Sigmoid colon (tissue), 7 donors: ENCODE results near the gene C22orf39. TPM values are rescaled to one million over a fixed set of nuclear protein-coding genes. Genes with fewer than 3 reads are reported as not detected.
A peak's percentile ranks its signal among the peaks of the same experiment; 100 is the strongest.

ENCODE experiments used
- DNase-seq: peaks from one replicate; pipeline ENCODE4 v3.0.0-alpha.2; 2019
- H3K27ac ChIP-seq, 4 donors: fragments of 200-600 bp; sonication (generic); one replicate each; pipeline ENCODE4 v1.5.1; 2016 to 2019; ENCODE audit warnings: mild to moderate bottlenecking in 1 of 4
- H3K27me3 ChIP-seq, 3 donors: fragments of 200-600 bp; sonication (generic); one replicate each; pipeline ENCODE4 v1.5.1; 2019; ENCODE audit warnings: mild to moderate bottlenecking in 1 of 3
- H3K36me3 ChIP-seq, 4 donors: fragments of 200-600 bp; sonication (generic); one replicate each; pipeline ENCODE4 v1.5.1; 2016 to 2019
- H3K4me1 ChIP-seq, 4 donors: fragments of 200-600 bp; sonication (generic); one replicate each; pipeline ENCODE4 v1.5.1; 2017 to 2019
- H3K4me3 ChIP-seq, 4 donors: fragments of 200-600 bp; sonication (generic); one replicate each; pipeline ENCODE4 v1.5.1; 2017 to 2019; ENCODE audit warnings: mild to moderate bottlenecking in 2 of 4, moderate library complexity in 1 of 4
- H3K9me3 ChIP-seq, 4 donors: fragments of 200-600 bp in 3 of 4; sonication (generic) in 3 of 4; one replicate each; pipeline versions ENCODE4 v1.5.1 to v1.6.1; 2013 to 2019
- EP300 ChIP-seq, 4 donors: sonication (generic); formaldehyde crosslinking; IDR thresholded peaks; one replicate each; pipeline ENCODE4 v1.6.1; 2017; ENCODE audit warnings: antibody characterized with exemption in 4 of 4
- POLR2A ChIP-seq, 2 donors: fragments of 450-650 bp; IDR thresholded peaks; one replicate each; pipeline ENCODE4 v1.6.1; 2016; ENCODE audit warnings: antibody characterized with exemption in 2 of 2, mild to moderate bottlenecking in 2 of 2, moderate library complexity in 2 of 2
- POLR2AphosphoS5 ChIP-seq, 4 donors: sonication (generic); formaldehyde crosslinking; IDR thresholded peaks; one replicate each; pipeline ENCODE4 v1.6.1; 2017; ENCODE audit warnings: antibody characterized with exemption in 4 of 4
- WGBS, 2 donors: extraction: QIAGEN DNeasy Blood & Tissue Kit; methylation state at CpG; one replicate each; pipeline ENCODE4 v1.1.7; 2013; 5-methylcytosine and 5-hydroxymethylcytosine counted together
- intact Hi-C: fragments of 100-400 bp; cut with DNase I; formaldehyde crosslinking; loops from one replicate; pipeline ENCODE4 v1.15.1; 2023
- polyA plus RNA-seq, 3 donors: library from polyadenylated mRNA; stranded (reverse); fragments of 200-250 nt; gene quantifications; one replicate each; pipeline ENCODE4 v1.2.3, GENCODE V29; 2013
- total RNA-seq, 4 donors: library from RNA; depleted of rRNA; stranded (reverse); fragments of >200 nt; gene quantifications; one replicate each; pipeline ENCODE4 v1.1.0, GENCODE V29; 2016
- TF ChIP-seq, protein P1 (sequence below), 4 experiments: fragments of 450-650 bp in 3 of 4; fragments of 200-600 bp in 1 of 4; IDR thresholded peaks; one replicate each; pipeline ENCODE4 v1.5.1; 2016 to 2019; ENCODE audit warnings: antibody characterized with exemption in 4 of 4, mild to moderate bottlenecking in 3 of 4, moderate library complexity in 2 of 4
- donor health status: healthy with polysubstance abuse.
- donor health status: Bipolar disorder and iron deficiency.
- donor health status: healthy.

Gene C22orf39
- total and polyA plus RNA-seq, 7 donors, result 25.2 to 135 (median 88.1) TPM

DNA sequence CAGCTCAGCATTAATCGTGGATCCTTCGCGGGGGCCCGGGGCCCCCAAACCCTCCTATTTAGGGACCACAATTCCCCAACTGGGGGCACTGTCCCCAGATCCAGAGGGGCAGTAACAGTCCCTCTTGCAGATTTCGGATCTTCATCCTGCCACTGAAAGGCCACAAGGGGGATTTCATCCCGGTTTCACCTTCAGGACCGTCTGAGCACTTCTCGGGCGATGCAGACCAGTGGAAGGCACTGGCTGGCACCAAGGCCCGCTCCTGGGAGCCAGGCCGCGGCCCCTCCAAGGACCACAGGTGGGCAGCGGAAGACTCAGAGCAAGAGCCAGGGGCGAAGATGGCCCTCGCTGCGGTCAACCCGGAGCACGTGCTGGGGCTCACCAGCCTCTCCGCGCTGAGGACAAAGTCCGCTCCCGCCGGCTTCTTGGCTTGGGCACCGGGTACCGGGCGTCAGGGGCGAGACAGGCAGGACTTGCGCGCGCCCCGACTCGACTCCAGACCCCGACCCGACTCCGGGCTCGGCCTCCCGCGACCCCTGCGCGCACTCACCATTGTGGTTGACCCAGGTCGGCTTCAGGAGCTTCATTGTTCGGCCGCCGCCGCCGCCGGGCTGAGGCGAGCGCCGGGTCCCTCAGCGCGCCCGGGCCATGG lies 16.5 kb downstream of the C22orf39 start:
- Histone ChIP-seq H3K36me3 (peaks cover 0 to 18% (median 9%) of the 10 kb centered on the region in 4 donors), H3K4me1 (peaks cover 0 to 30% (median 29%) of the 10 kb centered on the region in 4 donors), H3K9me3 (no peaks in the 10 kb centered on the region), H3K27me3 (no peaks in the 10 kb centered on the region), H3K4me3 (peak overlapping the region; percentile 85 to 93 (median 90)), H3K27ac (peak overlapping the region; percentile 64 to 98 (median 93))
- 0 to 1% methylated on average over 53 of the region's 53 CpGs for whole genome bisulfite sequencing, 2 donors
- no peak for DNase-seq
- TF ChIP-seq, protein P1, sequence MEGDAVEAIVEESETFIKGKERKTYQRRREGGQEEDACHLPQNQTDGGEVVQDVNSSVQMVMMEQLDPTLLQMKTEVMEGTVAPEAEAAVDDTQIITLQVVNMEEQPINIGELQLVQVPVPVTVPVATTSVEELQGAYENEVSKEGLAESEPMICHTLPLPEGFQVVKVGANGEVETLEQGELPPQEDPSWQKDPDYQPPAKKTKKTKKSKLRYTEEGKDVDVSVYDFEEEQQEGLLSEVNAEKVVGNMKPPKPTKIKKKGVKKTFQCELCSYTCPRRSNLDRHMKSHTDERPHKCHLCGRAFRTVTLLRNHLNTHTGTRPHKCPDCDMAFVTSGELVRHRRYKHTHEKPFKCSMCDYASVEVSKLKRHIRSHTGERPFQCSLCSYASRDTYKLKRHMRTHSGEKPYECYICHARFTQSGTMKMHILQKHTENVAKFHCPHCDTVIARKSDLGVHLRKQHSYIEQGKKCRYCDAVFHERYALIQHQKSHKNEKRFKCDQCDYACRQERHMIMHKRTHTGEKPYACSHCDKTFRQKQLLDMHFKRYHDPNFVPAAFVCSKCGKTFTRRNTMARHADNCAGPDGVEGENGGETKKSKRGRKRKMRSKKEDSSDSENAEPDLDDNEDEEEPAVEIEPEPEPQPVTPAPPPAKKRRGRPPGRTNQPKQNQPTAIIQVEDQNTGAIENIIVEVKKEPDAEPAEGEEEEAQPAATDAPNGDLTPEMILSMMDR (IDR thresholded peaks at IDR 0.05), result no peak
- no peak for TF ChIP-seq EP300 (IDR thresholded peaks at IDR 0.05)
- no peak for TF ChIP-seq POLR2AphosphoS5 (IDR thresholded peaks at IDR 0.05)
- TF ChIP-seq POLR2A (IDR thresholded peaks at IDR 0.05), result no peak
- intact Hi-C loops, result loop anchor here (5.0 to 10.0 kb wide), 2 partner anchors 136 to 254 kb away; partner anchors contain the start of genes CLTCL1 and SLC25A1

- intact Hi-C loops, result loop anchor here (5.0 to 10.0 kb wide), 2 partner anchors 135 to 253 kb away; partner anchors contain the start of genes CLTCL1 and SLC25A1
- no peaks in the 10 kb centered on the region for H3K27me3 ChIP-seq
- H3K4me1 ChIP-seq, result peaks cover 0 to 30% (median 29%) of the 10 kb centered on the region in 4 donors
- no peak for DNase-seq
- peak overlapping the region; percentile 64 to 98 (median 93) for H3K27ac ChIP-seq
- no peaks in the 10 kb centered on the region for H3K9me3 ChIP-seq
- WGBS, 2 donors, result 5 to 9% methylated on average over 12 of the region's 12 CpGs
- peaks cover 0 to 10% (median 3%) of the 10 kb centered on the region in 4 donors for H3K36me3 ChIP-seq
- H3K4me3 ChIP-seq, result peak overlapping the region; percentile 85 to 93 (median 90)
- TF ChIP-seq, protein P1 (IDR thresholded peaks at IDR 0.05), result no peak
- TF ChIP-seq POLR2A (IDR thresholded peaks at IDR 0.05) (no peak), EP300 (IDR thresholded peaks at IDR 0.05) (no peak)
Measured at GRCh38 chr22:19429950-19430889, 17.3 kb downstream of the C22orf39 start.

DNA sequence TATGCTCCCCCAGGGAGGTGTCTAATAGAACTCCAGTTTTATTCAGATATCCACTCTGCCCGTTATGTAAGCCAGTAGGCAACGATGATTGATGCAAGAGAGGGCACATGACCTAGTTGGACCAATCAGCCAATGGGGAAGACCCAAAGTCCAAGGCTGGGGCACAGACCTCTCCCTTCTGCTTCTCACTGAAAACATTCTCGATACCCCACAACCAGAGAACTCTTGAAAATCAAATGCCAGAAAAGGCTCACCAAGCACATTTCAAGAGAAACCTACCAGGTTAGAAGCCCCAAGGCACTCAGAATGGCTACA lies 23.4 kb downstream of the C22orf39 start:
- Histone ChIP-seq H3K4me3 (no peak overlapping the region), H3K9me3 (no peaks in the 10 kb centered on the region), H3K27ac (no peak overlapping the region), H3K36me3 (peaks cover 0 to 4% (median 0%) of the 10 kb centered on the region in 4 donors), H3K4me1 (peaks cover 0 to 16% (median 3%) of the 10 kb centered on the region in 4 donors), H3K27me3 (no peaks in the 10 kb centered on the region)
- intact Hi-C loops, result no loop called here
- DNase-seq, result no peak
- 88 to 90% methylated on average over 3 of the region's 3 CpGs for WGBS, 2 donors
- TF ChIP-seq, protein P1 (IDR thresholded peaks at IDR 0.05), result no peak
- TF ChIP-seq POLR2A (IDR thresholded peaks at IDR 0.05) (no peak), EP300 (IDR thresholded peaks at IDR 0.05) (no peak), POLR2AphosphoS5 (IDR thresholded peaks at IDR 0.05) (no peak)

DNA sequence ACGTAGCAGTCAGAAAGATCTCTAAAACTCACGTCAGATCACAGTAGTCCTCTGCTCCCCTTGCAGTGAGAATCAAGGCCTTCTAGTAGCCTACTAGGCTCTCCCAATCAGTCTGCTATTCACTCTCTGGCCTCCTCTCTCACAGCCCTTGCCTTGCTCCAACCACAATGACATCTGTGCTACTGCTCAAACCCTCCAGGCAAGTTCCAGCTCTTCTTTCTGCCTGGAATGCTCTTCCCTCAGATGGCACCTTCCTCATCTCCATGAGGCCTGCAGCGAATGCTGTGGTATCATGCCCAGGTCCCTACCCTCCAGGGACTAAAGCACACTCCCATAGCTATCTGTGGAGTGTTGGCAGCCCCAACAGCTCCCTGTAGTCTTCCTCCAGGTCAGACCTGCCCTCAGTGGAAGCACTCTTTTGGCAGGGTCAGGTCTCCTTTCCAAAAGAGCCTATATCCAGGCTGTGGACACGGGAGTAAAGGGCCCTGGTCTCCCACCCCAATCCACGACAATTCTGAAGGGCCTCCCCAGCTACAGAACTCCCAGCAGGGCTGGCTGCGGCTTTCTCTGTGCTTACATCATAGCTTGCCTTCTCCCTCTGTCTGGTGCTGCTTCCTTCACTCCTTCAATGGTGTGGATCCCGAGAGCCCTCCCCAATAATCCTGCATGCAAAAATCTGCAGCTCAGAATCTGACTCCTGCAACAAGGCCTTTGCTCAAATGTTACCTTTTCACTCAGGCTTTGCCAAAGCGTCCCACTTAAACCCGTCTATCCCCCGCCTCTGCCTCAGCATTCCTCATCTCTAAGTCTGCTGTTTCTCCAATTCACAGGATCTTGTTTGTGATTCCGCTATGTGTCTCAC lies 24.8 kb downstream of the C22orf39 start:
- Histone ChIP-seq H3K27me3 (no peaks in the 10 kb centered on the region), H3K4me1 (peaks cover 0 to 16% (median 3%) of the 10 kb centered on the region in 4 donors), H3K27ac (no peak overlapping the region), H3K9me3 (no peaks in the 10 kb centered on the region), H3K4me3 (no peak overlapping the region), H3K36me3 (peaks cover 0 to 4% (median 0%) of the 10 kb centered on the region in 4 donors)
- 85 to 93% methylated on average over 11 of the region's 11 CpGs for WGBS, 2 donors
- no peak for DNase-seq
- TF ChIP-seq POLR2AphosphoS5 (IDR thresholded peaks at IDR 0.05), result no peak
- TF ChIP-seq, protein P1 (IDR thresholded peaks at IDR 0.05), result no peak
- intact Hi-C loops, result no loop called here
